ENCODE results near the gene ANKRD53. TPM values are rescaled to one million over a fixed set of nuclear protein-coding genes. Genes with fewer than 3 reads are reported as not detected.

Gene ANKRD53
- total RNA-seq, 1 donor from 2014 or later: 1.1 TPM

GRCh38 chr2:70959851-70960832 is 18.3 kb upstream of the ANKRD53 start:
- no peak for DNase-seq
- H3K27me3 ChIP-seq (ENCODE audit: low read depth): peaks cover 27% of the 10 kb centered on the region
- ATAC-seq: no peak

DNA sequence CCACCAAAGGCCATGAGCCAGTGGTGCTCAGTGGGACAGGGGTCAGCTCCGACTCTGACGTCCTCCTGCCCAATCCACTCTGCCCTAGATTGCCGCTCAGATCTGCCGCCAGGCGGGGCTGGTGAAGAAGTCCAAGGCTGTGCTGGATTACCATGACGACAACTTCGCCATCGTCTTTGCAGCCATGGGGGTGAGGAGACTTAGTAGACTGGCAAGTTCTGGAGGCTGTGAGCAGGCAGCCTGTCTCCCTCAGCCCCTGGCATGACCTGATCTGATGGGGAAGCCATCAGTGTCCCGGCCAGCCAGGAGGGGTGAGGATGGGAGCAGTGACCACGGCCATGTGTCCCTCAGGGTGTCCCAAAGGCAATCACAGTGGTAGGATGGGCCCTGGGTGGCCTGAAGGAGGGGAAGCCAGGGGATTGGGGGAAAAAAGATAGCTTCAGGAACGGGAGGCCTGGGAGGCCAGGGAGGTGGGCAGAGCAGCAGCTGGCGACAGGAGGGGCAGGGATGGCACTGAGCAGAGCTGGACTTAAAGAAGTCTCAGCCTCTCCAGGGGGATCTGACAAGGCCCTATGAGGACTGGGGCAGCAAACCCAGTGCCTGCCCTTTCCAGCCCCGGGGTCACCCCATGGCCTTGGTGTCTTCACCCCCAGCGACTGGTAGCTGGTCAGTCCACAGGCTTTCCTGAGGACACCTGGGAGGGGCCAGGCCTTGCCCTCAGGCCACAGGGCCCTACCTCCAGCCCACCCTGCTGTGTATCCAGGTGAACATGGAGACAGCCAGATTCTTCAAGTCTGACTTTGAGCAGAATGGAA is 17.4 kb upstream of the ANKRD53 start:
- Histone ChIP-seq H3K27me3 (ENCODE audit: low read depth) (peaks cover 26% of the 10 kb centered on the region), H3K27ac (no peak overlapping the region), H3K4me3 (no peak overlapping the region), H3K9me3 (no peaks in the 10 kb centered on the region), H3K36me3 (no peaks in the 10 kb centered on the region), H3K4me1 (no peaks in the 10 kb centered on the region)
- no peak for ATAC-seq
- DNase-seq: no peak
- TF ChIP-seq CTCF (IDR thresholded peaks at IDR 0.05): no peak
- intact Hi-C loops (cut with DNase I): no loop called here

More at GRCh38 chr2:70959851-70960832, 18.3 kb upstream of the ANKRD53 start:
- no peak for TF ChIP-seq CTCF (IDR thresholded peaks at IDR 0.05)
- H3K27ac ChIP-seq: no peak overlapping the region
- intact Hi-C loops (cut with DNase I): no loop called here
- no peak overlapping the region for H3K4me3 ChIP-seq
- no peaks in the 10 kb centered on the region for H3K9me3 ChIP-seq
- H3K36me3 ChIP-seq: no peaks in the 10 kb centered on the region
- no peaks in the 10 kb centered on the region for H3K4me1 ChIP-seq

- DNase-seq (no peak), ATAC-seq (no peak)
- H3K4me1 ChIP-seq: no peaks in the 10 kb centered on the region
- TF ChIP-seq CTCF (IDR thresholded peaks at IDR 0.05): no peak
- peaks cover 20% of the 10 kb centered on the region for H3K27me3 ChIP-seq (ENCODE audit: low read depth)
- H3K27ac ChIP-seq: no peak overlapping the region
- H3K36me3 ChIP-seq: no peaks in the 10 kb centered on the region
- intact Hi-C loops (cut with DNase I): no loop called here
- no peak overlapping the region for H3K4me3 ChIP-seq
- no peaks in the 10 kb centered on the region for H3K9me3 ChIP-seq
Measured at GRCh38 chr2:70961648-70961994, 16.8 kb upstream of the ANKRD53 start.

DNA sequence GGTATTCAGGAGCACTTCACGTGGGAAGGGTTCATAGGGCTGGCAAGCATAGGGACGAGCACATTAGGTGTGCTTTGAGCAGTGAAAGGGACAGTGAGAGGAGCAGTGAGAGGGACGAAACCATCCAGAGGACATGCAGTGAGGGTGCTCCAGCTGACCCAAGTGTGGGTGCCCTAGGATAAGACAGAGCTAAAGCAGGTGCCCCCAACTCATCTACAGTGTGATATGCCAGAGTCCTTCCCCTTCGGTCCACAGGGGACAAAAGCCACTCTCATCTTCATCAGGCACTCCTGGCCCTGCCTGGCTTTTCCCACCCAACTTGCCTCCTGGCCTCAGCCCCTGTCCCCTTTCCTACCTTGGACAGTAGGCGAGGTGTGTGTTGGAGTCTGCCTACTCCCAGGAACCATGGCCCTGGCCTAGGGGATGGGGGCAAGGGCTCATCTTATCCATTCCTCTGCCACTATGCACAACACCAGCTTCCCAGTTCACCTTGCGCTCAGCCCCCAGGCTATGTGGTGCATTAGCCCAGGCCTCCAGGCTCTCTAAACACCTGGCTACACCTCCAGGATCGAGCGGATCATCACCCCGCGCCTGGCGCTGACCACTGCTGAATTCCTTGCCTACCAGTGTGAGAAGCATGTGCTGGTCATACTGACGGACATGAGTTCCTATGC is 16.1 kb upstream of the ANKRD53 start:
- intact Hi-C loops (cut with DNase I): no loop called here
- no peak for TF ChIP-seq CTCF (IDR thresholded peaks at IDR 0.05)
- Histone ChIP-seq H3K4me3 (no peak overlapping the region), H3K27me3 (ENCODE audit: low read depth) (peaks cover 20% of the 10 kb centered on the region), H3K4me1 (no peaks in the 10 kb centered on the region), H3K9me3 (no peaks in the 10 kb centered on the region), H3K36me3 (no peaks in the 10 kb centered on the region), H3K27ac (no peak overlapping the region)
- ATAC-seq (no peak), DNase-seq (no peak)
